HepG2 (cell line): ENCODE data around the gene CCT6A. TPM values are rescaled to one million over a fixed set of nuclear protein-coding genes. Genes with fewer than 3 reads are reported as not detected.
A peak's percentile ranks its signal among the peaks of the same experiment; 100 is the strongest.

Experiments used
- CEBPG ChIP-seq: IDR thresholded peaks from 2 replicates; pipeline ENCODE4 v1.6.1; 2016
- FIP1L1 ChIP-seq: fragments of 200-400 bp; formaldehyde crosslinking; IDR thresholded peaks from 2 replicates; pipeline ENCODE4 v1.6.1; 2018; ENCODE audit warnings: low read depth, mild to moderate bottlenecking, low read length, moderate library complexity, borderline replicate concordance; ENCODE audit not compliant: insufficient read depth
- MAF1 ChIP-seq: sonication (generic); formaldehyde crosslinking; IDR thresholded peaks from 2 replicates; pipeline ENCODE4 v1.5.0; 2020; ENCODE audit warnings: missing genetic modification reagents, borderline replicate concordance
- RAD51 ChIP-seq: fragments of 450-650 bp; IDR thresholded peaks from 2 replicates; pipeline ENCODE4 v1.6.1; 2016; ENCODE audit warnings: borderline replicate concordance
- RFX3 ChIP-seq: IDR thresholded peaks from 2 replicates; pipeline ENCODE4 v1.6.1; 2016; ENCODE audit warnings: missing biosample characterization, missing genetic modification reagents
- SP5 ChIP-seq: IDR thresholded peaks from 2 replicates; pipeline ENCODE4 v1.6.1; 2016; ENCODE audit warnings: low read depth, borderline replicate concordance
- SYNCRIP ChIP-seq: fragments of 200-400 bp; formaldehyde crosslinking; IDR thresholded peaks from 2 replicates; pipeline ENCODE4 v1.6.1; 2018; ENCODE audit warnings: mild to moderate bottlenecking, low read depth, low read length; ENCODE audit not compliant: insufficient read depth
- ZNF550 ChIP-seq: sonication (generic); formaldehyde crosslinking; IDR thresholded peaks from 2 replicates; pipeline ENCODE4 v1.4.0; 2020; ENCODE audit warnings: mild to moderate bottlenecking, missing genetic modification reagents, borderline replicate concordance
- ZNF607 ChIP-seq: sonication (generic); formaldehyde crosslinking; IDR thresholded peaks from 2 replicates; pipeline ENCODE4 v1.5.1; 2020; ENCODE audit warnings: missing genetic modification reagents, mild to moderate bottlenecking, borderline replicate concordance
- ZNF703 ChIP-seq: sonication (generic); formaldehyde crosslinking; IDR thresholded peaks from 2 replicates; pipeline ENCODE4 v1.5.1; 2020; ENCODE audit warnings: missing genetic modification reagents, mild to moderate bottlenecking, moderate library complexity, borderline replicate concordance
- polyA plus RNA-seq, 8 experiments: library from polyadenylated mRNA; depleted of rRNA in 3 of 8; stranded (reverse) in 7 of 8; unstranded in 1 of 8; fragments of >200 nt; fragmentation: Illumina TruSeq in 4 of 8; extraction: Trizol in 4 of 8; gene quantifications; 2 replicates each; pipeline versions ENCODE4 v1.2.1 to v1.2.3, GENCODE V29; 2011 to 2016; ENCODE audit warnings: low read depth in 4 of 8, missing spikeins in 1 of 8, mixed read lengths in 1 of 8; ENCODE audit not compliant: insufficient read depth in 1 of 8
- total RNA-seq, 5 experiments: library from RNA; depleted of rRNA; stranded (reverse); fragments of >200 nt; fragmentation: Illumina TruSeq; extraction: Trizol; gene quantifications; 2 replicates each; pipeline ENCODE4 v1.2.3, GENCODE V29; 2016; ENCODE audit warnings: low read depth in 1 of 5
- TF ChIP-seq, protein P1 (sequence below): sonication (generic); formaldehyde crosslinking; IDR thresholded peaks from 2 replicates; pipeline ENCODE4 v1.4.0; 2020; ENCODE audit warnings: low read depth, mild to moderate bottlenecking, missing genetic modification reagents
- TF ChIP-seq, protein P2 (sequence below): sonication (generic); formaldehyde crosslinking; IDR thresholded peaks from 2 replicates; pipeline ENCODE4 v1.4.0; 2020; ENCODE audit warnings: mild to moderate bottlenecking, missing genetic modification reagents
- TF ChIP-seq, protein P3 (sequence below): sonication (generic); formaldehyde crosslinking; conservative IDR thresholded peaks from 2 replicates; pipeline ENCODE4 v1.8.0; 2022; ENCODE audit warnings: missing genetic modification reagents
- TF ChIP-seq, protein P4 (sequence below): sonication (generic); formaldehyde crosslinking; IDR thresholded peaks from 2 replicates; pipeline ENCODE4 v1.8.0; 2022; ENCODE audit warnings: missing genetic modification reagents, low read depth, mild to moderate bottlenecking, borderline replicate concordance
- TF ChIP-seq, protein P5 (sequence below): sonication (generic); formaldehyde crosslinking; IDR thresholded peaks from 2 replicates; pipeline ENCODE4 v1.5.1; 2020; ENCODE audit warnings: missing genetic modification reagents, mild to moderate bottlenecking, borderline replicate concordance

CCT6A gene
- total and polyA plus RNA-seq, 2 of the 13 experiments (the other 11 are each of a cell fraction or from before 2014, with no cell fraction given): 219 to 292 TPM

DNA sequence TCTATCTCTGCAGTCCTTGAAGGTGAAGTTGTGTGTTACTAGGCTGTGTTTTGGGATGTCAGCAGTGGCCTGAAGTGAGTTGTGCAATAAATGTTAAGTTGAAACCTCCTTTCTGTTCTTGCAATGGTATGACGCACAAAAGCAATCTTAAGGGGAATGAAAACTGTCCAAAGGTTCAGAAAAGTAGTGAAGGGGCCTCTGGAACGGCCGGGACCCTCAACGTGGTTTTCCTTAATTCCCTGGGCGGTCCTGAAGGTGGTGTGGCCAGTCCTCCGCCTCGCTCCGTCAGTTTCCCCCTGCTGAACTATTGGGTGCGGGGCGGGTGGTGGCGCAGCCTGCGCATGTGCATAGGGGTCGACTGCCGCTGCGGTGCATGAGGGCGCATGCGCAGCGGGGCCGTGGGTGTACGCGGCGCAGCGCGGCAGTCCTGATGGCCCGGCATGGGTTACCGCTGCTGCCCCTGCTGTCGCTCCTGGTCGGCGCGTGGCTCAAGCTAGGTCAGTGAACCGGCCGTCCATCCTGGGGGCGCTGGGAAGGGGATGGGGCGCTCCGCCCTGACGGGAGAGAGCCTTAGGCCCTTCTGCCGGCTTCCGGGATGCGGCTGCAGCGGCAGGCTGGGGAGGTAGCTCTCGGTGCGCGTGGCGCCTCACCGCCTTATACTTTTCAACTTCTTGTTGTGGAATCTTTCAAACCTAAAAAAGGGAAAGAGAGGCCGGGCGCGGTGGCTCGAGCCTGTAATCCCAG lies 12.5 kb downstream of the CCT6A start, which contains the start of gene SUMF2 (continued):
- TF ChIP-seq, protein P1, sequence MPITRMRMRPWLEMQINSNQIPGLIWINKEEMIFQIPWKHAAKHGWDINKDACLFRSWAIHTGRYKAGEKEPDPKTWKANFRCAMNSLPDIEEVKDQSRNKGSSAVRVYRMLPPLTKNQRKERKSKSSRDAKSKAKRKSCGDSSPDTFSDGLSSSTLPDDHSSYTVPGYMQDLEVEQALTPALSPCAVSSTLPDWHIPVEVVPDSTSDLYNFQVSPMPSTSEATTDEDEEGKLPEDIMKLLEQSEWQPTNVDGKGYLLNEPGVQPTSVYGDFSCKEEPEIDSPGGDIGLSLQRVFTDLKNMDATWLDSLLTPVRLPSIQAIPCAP (CRISPR knock-in tag): no peak
- no peak for TF ChIP-seq ZNF703
- TF ChIP-seq, protein P2, sequence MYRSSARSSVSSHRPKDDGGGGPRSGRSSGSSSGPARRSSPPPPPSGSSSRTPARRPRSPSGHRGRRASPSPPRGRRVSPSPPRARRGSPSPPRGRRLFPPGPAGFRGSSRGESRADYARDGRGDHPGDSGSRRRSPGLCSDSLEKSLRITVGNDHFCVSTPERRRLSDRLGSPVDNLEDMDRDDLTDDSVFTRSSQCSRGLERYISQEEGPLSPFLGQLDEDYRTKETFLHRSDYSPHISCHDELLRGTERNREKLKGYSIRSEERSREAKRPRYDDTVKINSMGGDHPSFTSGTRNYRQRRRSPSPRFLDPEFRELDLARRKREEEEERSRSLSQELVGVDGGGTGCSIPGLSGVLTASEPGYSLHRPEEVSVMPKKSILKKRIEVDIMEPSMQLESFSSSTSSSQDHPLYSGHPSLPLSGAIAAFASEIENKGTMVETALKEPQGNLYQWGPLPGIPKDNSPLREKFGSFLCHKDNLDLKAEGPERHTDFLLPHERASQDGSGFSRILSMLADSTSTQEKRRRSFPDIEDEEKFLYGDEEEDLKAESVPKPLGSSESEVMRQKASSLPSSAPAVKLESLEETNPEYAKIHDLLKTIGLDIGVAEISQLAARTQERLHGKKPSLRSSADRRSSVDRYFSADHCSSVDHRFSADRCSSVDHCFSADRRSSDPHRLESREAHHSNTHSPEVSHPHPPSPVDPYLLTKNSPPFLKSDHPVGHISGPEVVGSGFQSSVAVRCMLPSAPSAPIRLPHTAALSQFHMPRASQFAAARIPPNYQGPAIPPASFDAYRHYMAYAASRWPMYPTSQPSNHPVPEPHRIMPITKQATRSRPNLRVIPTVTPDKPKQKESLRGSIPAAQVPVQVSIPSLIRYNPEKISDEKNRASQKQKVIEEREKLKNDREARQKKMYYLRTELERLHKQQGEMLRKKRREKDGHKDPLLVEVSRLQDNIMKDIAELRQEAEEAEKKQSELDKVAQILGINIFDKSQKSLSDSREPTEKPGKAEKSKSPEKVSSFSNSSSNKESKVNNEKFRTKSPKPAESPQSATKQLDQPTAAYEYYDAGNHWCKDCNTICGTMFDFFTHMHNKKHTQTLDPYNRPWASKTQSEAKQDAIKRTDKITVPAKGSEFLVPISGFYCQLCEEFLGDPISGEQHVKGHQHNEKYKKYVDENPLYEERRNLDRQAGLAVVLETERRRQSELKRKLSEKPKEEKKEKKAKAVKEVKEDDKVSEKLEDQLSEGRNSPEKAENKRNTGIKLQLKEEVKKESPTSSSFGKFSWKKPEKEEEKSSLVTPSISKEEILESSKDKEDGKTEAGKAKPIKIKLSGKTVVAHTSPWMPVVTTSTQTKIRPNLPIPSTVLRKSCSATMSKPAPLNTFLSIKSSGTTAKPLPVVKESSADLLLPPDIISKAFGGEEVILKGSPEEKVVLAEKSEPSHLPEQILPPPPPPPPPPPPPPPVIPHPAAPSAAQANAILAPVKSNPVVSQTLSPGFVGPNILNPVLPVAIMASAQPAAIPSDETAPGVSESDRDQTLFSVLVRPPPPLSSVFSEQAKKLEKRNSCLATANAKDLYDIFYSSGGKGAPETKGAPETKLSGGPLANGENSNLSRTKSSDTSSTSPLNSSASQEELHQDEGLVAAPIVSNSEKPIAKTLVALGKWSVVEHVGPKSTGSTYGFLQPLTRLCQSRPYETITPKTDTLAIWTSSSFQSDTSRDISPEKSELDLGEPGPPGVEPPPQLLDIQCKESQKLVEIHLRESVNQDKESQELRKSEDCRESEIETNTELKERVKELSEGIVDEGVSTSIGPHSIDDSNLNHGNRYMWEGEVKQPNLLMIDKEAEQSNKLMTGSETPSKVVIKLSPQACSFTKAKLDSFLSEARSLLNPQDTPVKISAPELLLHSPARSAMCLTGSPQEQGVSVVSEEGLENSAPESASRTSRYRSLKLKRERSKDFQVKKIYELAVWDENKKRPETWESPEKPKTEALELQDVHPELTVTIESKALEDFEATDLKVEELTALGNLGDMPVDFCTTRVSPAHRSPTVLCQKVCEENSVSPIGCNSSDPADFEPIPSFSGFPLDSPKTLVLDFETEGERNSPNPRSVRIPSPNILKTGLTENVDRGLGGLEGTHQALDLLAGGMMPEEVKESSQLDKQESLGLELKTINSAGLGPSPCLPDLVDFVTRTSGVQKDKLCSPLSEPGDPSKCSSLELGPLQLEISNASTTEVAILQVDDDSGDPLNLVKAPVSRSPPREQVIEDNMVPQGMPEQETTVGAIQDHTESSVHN (CRISPR knock-in tag): no peak
- TF ChIP-seq, protein P3, sequence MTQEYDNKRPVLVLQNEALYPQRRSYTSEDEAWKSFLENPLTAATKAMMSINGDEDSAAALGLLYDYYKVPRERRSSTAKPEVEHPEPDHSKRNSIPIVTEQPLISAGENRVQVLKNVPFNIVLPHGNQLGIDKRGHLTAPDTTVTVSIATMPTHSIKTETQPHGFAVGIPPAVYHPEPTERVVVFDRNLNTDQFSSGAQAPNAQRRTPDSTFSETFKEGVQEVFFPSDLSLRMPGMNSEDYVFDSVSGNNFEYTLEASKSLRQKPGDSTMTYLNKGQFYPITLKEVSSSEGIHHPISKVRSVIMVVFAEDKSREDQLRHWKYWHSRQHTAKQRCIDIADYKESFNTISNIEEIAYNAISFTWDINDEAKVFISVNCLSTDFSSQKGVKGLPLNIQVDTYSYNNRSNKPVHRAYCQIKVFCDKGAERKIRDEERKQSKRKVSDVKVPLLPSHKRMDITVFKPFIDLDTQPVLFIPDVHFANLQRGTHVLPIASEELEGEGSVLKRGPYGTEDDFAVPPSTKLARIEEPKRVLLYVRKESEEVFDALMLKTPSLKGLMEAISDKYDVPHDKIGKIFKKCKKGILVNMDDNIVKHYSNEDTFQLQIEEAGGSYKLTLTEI (CRISPR knock-in tag): no peak
- no peak for TF ChIP-seq ZNF607
- no peak for TF ChIP-seq RAD51
- TF ChIP-seq SYNCRIP: no peak
- TF ChIP-seq RFX3: no peak
- TF ChIP-seq ZNF550 (CRISPR knock-in tag): no peak
- TF ChIP-seq, protein P4, sequence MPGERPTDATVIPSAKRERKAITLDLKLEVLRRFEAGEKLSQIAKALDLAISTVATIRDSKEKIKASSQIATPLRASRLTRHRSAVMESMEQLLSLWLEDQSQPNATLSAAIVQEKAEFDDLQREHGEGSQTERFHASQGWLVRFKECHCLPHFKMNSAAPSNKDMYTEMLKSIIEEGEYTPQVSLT (CRISPR knock-in tag): no peak; the same call in 1 of the 2 replicates
- TF ChIP-seq MAF1 (CRISPR knock-in tag): 0 out of 2 replicates have a peak, but pooled peaks have one; percentile 36
- TF ChIP-seq, protein P5, sequence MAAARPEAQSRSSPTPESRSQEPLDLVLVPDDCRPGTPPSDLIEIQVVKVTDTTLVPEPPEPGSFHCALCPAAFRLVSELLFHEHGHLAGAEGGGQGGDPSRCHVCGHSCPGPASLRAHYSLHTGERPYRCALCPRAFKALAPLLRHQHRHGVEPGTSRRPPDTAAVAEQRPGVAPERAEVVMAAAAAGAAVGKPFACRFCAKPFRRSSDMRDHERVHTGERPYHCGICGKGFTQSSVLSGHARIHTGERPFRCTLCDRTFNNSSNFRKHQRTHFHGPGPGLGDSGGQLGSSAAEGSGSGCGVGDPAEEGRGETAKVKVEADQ: peak; percentile 51; the same call in 1 of the 2 replicates
- TF ChIP-seq SP5 (CRISPR knock-in tag): no peak; the same call in 1 of the 2 replicates
- peak; percentile 85 for TF ChIP-seq CEBPG (CRISPR knock-in tag)
- TF ChIP-seq FIP1L1: peak; percentile 92; the same call in 1 of the 2 replicates
